Activated CD4-positive, alpha-beta T cell treated with anti-CD3 and anti-CD28 coated beads, Interleukin-2, amount 10 ng/mL, durations not matched to agents 7 days and 5 days (primary cell): Measurements from ENCODE around the gene TXNDC17. TPM values are rescaled to one million over a fixed set of nuclear protein-coding genes. Genes with fewer than 3 reads are reported as not detected.

ENCODE experiments used
- microRNA-seq: library from miRNA; unstranded; fragments of <30 nt; microRNA quantifications from one replicate; pipeline ENCODE4 v1.2.0, GENCODE V29; 2021; ENCODE audit warnings: borderline microRNAs expressed, borderline replicate concordance
- total RNA-seq, 2 experiments: library from RNA; stranded (reverse); gene quantifications; one replicate each; pipeline ENCODE4 v1.2.3, GENCODE V29; 2021

Gene TXNDC17
- total RNA-seq, 2 experiments from 2014 or later: 49.0 to 69.0 TPM

Small RNA genes lying within 50 kb of the gene (microRNA-seq; reads per million reads assigned to microRNA genes)
- gene MIR4520-1: not detected
- gene MIR4520-2: not detected

Other genes with a start within 250 kb of the TXNDC17 start
- not detected for gene AIPL1, start 205.9 kb upstream of the TXNDC17 start, total RNA-seq
- 10 to 100 TPM; 16.4 to 22.0 TPM for gene PIMREG, start 196.6 kb upstream of the TXNDC17 start, total RNA-seq
- gene PITPNM3, start 84.5 kb upstream of the TXNDC17 start, total RNA-seq: under 1 TPM; 0.33 to 0.37 TPM
- 10 to 100 TPM; 16.3 to 17.6 TPM for gene KIAA0753, start 349 bp upstream of the TXNDC17 start, total RNA-seq
- 10 to 100 TPM; 19.4 to 20.3 TPM for gene MED31, start 10.5 kb downstream of the TXNDC17 start, total RNA-seq
- gene C17orf100, start 10.7 kb downstream of the TXNDC17 start, total RNA-seq: 1 to 10 TPM; 1.9 to 2.5 TPM
- gene SLC13A5, start 72.3 kb downstream of the TXNDC17 start, total RNA-seq: not detected
- gene XAF1, start 115.0 kb downstream of the TXNDC17 start, total RNA-seq: 100 to 1,000 TPM; 446 to 497 TPM
- gene FBXO39, start 135.2 kb downstream of the TXNDC17 start, total RNA-seq: 1 to 10 TPM; 7.8 to 8.9 TPM
- not detected for gene TEKT1, start 190.7 kb downstream of the TXNDC17 start, total RNA-seq